Body of pancreas (tissue), 4 donors: ENCODE data around the gene APPBP2. TPM values are rescaled to one million over a fixed set of nuclear protein-coding genes. Genes with fewer than 3 reads are reported as not detected.

ENCODE experiments used
- ATAC-seq: fragments of 150-250 bp; one replicate; pipeline ENCODE4 v1.9.1; 2016
- DNase-seq, 4 donors: peaks; one replicate each; pipeline ENCODE4 v3.0.0-alpha.2; 2019
- H3K27ac ChIP-seq, 4 donors: fragments of 200-600 bp; sonication (generic); 1 replicate in 3 of 4; 2 replicates in 1 of 4; pipeline versions ENCODE4 v1.5.1 to v1.6.1; 2016 to 2019; ENCODE audit warnings: mild to moderate bottlenecking in 1 of 4, mixed read lengths in 1 of 4, moderate library complexity in 1 of 4
- H3K27me3 ChIP-seq, 2 donors: fragments of 200-600 bp; sonication (generic); one replicate each; pipeline ENCODE4 v1.6.0; 2016; ENCODE audit warnings: mild to moderate bottlenecking in 1 of 2
- H3K36me3 ChIP-seq, 2 donors: fragments of 200-600 bp; sonication (generic); replicated peaks in 1 of 2; 2 replicates each; pipeline ENCODE4 v1.5.1; 2016; ENCODE audit warnings: low read depth in 2 of 2; ENCODE audit not compliant: insufficient read depth in 1 of 2
- H3K4me1 ChIP-seq: fragments of 200-600 bp; sonication (generic); one replicate; pipeline ENCODE4 v1.6.0; 2016
- H3K4me3 ChIP-seq, 2 donors: fragments of 200-600 bp; sonication (generic); 1 replicate in 1 of 2; 2 replicates in 1 of 2; pipeline ENCODE4 v1.5.1; 2016 to 2019
- H3K9me3 ChIP-seq, 3 donors: fragments of 200-600 bp; sonication (generic); 1 replicate in 2 of 3; 2 replicates in 1 of 3; pipeline ENCODE4 v1.5.1; 2016
- POLR2A ChIP-seq, 3 donors: fragments of 450-650 bp; IDR thresholded peaks; one replicate each; pipeline ENCODE4 v1.6.1; 2016; ENCODE audit warnings: antibody characterized with exemption in 3 of 3, mild to moderate bottlenecking in 2 of 3
- WGBS, 2 donors: methylation state at CpG; one replicate each; pipeline ENCODE4 v1.1.5; 2017; 5-methylcytosine and 5-hydroxymethylcytosine counted together
- intact Hi-C: fragments of 100-400 bp; cut with DNase I; formaldehyde crosslinking; loops from one replicate; pipeline ENCODE4 v1.15.1; 2023
- total RNA-seq, 2 donors: library from RNA; depleted of rRNA; stranded (reverse); fragments of >200 nt; gene quantifications; one replicate each; pipeline ENCODE4 v1.1.0, GENCODE V29; 2016
- TF ChIP-seq, protein P1 (sequence below), 7 experiments: fragments of 450-650 bp in 4 of 7; fragments of 200-600 bp in 3 of 7; sonication (generic) in 3 of 7; IDR thresholded peaks; one replicate each; pipeline ENCODE4 v1.5.1; 2016 to 2019; ENCODE audit warnings: antibody characterized with exemption in 7 of 7

APPBP2 gene
- total RNA-seq, 2 donors from 2014 or later: 10.9 to 15.3 TPM

- no peak for TF ChIP-seq POLR2A (IDR thresholded peaks at IDR 0.05)
- TF ChIP-seq, protein P1, sequence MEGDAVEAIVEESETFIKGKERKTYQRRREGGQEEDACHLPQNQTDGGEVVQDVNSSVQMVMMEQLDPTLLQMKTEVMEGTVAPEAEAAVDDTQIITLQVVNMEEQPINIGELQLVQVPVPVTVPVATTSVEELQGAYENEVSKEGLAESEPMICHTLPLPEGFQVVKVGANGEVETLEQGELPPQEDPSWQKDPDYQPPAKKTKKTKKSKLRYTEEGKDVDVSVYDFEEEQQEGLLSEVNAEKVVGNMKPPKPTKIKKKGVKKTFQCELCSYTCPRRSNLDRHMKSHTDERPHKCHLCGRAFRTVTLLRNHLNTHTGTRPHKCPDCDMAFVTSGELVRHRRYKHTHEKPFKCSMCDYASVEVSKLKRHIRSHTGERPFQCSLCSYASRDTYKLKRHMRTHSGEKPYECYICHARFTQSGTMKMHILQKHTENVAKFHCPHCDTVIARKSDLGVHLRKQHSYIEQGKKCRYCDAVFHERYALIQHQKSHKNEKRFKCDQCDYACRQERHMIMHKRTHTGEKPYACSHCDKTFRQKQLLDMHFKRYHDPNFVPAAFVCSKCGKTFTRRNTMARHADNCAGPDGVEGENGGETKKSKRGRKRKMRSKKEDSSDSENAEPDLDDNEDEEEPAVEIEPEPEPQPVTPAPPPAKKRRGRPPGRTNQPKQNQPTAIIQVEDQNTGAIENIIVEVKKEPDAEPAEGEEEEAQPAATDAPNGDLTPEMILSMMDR (IDR thresholded peaks at IDR 0.05): no peak
- H3K27ac ChIP-seq: no peak overlapping the region
- H3K9me3 ChIP-seq: no peaks in the 10 kb centered on the region
- peaks cover 0 to 8% of the 10 kb centered on the region in 2 donors for H3K36me3 ChIP-seq
- ATAC-seq (no peak), DNase-seq (no peak)
- H3K4me1 ChIP-seq: no peaks in the 10 kb centered on the region
- intact Hi-C loops: no loop called here
- no peaks in the 10 kb centered on the region for H3K27me3 ChIP-seq
- no peak overlapping the region for H3K4me3 ChIP-seq
Observed at GRCh38 chr17:60445144-60445543, 80.9 kb downstream of the APPBP2 start.

DNA sequence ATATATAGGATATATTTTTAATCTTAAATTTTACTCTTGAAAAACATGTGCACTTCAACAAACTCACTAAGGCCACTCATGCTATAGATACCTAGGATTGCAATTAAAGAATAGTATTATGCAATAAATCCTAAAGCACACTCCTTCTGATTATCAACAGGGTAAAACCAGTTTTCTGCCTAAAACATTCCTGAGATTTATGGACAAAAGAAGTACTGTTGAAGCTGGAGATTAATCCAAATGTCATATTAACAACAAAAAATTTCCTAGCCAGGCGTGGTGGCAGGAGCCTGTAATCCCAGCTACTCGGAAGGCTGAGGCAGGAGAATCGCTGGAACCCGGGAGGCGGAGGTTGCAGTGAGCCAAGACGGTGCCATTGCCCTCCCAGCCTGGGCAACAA, 82.3 kb downstream of the APPBP2 start:
- Histone ChIP-seq H3K9me3 (no peaks in the 10 kb centered on the region), H3K4me1 (no peaks in the 10 kb centered on the region), H3K36me3 (peaks cover 0 to 6% of the 10 kb centered on the region in 2 donors), H3K27me3 (no peaks in the 10 kb centered on the region), H3K4me3 (no peak overlapping the region), H3K27ac (peak overlapping the region in 2 of 4 donors; percentile 43 to 58)
- no peak for DNase-seq
- ATAC-seq: peak; percentile 42
- intact Hi-C loops: no loop called here
- WGBS, 2 donors: 49 to 56% methylated on average over 6 of the region's 6 CpGs
- TF ChIP-seq, protein P1 (IDR thresholded peaks at IDR 0.05): no peak
- TF ChIP-seq POLR2A (IDR thresholded peaks at IDR 0.05): no peak

GRCh38 chr17:60442271-60443173, 83.5 kb downstream of the APPBP2 start:
- Histone ChIP-seq H3K4me3 (no peak overlapping the region), H3K9me3 (no peaks in the 10 kb centered on the region), H3K36me3 (peaks cover 0 to 4% of the 10 kb centered on the region in 2 donors), H3K27me3 (no peaks in the 10 kb centered on the region), H3K27ac (no peak overlapping the region), H3K4me1 (no peaks in the 10 kb centered on the region)
- WGBS, 2 donors: 66 to 75% methylated on average over 6 of the region's 6 CpGs
- DNase-seq (no peak), ATAC-seq (no peak)
- TF ChIP-seq, protein P1 (IDR thresholded peaks at IDR 0.05): no peak
- intact Hi-C loops: no loop called here

DNA sequence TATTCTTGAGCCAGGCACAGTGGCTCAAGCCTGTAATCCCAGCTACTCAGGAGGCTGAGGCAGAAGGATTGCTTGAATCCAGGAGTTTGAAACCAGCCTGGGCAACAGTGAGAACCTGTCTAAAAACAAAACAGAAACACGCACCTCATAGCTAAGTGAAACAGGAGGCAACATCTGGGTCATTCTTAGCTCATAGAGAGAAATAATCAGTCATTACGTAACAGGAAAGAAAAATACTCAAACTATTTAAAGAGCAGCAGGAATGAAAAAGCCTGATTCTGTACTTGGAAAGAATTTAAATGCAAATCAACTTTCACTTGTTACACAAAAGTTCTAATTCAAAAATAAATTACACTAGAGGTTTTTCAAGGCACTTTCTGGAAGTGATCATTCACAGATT, 86.5 kb downstream of the APPBP2 start:
- DNase-seq (no peak), ATAC-seq (no peak)
- Histone ChIP-seq H3K4me3 (no peak overlapping the region), H3K4me1 (peaks cover 6% of the 10 kb centered on the region), H3K36me3 (no peaks in the 10 kb centered on the region), H3K27ac (no peak overlapping the region), H3K9me3 (no peaks in the 10 kb centered on the region), H3K27me3 (no peaks in the 10 kb centered on the region)
- 7 to 9% methylated on average over 2 of the region's 2 CpGs for WGBS, 2 donors
- intact Hi-C loops: no loop called here
- TF ChIP-seq, protein P1 (IDR thresholded peaks at IDR 0.05): no peak
- no peak for TF ChIP-seq POLR2A (IDR thresholded peaks at IDR 0.05)

GRCh38 chr17:60436676-60437075, 89.4 kb downstream of the APPBP2 start:
- DNase-seq: no peak
- Histone ChIP-seq H3K36me3 (no peaks in the 10 kb centered on the region), H3K4me1 (peaks cover 6% of the 10 kb centered on the region), H3K4me3 (no peak overlapping the region), H3K9me3 (no peaks in the 10 kb centered on the region), H3K27me3 (no peaks in the 10 kb centered on the region), H3K27ac (no peak overlapping the region)
- ATAC-seq: no peak
- TF ChIP-seq, protein P1 (IDR thresholded peaks at IDR 0.05): no peak
- TF ChIP-seq POLR2A (IDR thresholded peaks at IDR 0.05): no peak
- intact Hi-C loops: no loop called here
- WGBS, 2 donors: 46 to 52% methylated on average over 5 of the region's 5 CpGs
